ENCODE results near the gene LITAFD.
A peak's percentile ranks its signal among the peaks of the same experiment; 100 is the strongest.
"Not testable (repeated sequence)": the region's sequence is repeated elsewhere in the genome, so short reads cannot be mapped to it uniquely, and the experiment has no call there.

LITAFD gene

DNA sequence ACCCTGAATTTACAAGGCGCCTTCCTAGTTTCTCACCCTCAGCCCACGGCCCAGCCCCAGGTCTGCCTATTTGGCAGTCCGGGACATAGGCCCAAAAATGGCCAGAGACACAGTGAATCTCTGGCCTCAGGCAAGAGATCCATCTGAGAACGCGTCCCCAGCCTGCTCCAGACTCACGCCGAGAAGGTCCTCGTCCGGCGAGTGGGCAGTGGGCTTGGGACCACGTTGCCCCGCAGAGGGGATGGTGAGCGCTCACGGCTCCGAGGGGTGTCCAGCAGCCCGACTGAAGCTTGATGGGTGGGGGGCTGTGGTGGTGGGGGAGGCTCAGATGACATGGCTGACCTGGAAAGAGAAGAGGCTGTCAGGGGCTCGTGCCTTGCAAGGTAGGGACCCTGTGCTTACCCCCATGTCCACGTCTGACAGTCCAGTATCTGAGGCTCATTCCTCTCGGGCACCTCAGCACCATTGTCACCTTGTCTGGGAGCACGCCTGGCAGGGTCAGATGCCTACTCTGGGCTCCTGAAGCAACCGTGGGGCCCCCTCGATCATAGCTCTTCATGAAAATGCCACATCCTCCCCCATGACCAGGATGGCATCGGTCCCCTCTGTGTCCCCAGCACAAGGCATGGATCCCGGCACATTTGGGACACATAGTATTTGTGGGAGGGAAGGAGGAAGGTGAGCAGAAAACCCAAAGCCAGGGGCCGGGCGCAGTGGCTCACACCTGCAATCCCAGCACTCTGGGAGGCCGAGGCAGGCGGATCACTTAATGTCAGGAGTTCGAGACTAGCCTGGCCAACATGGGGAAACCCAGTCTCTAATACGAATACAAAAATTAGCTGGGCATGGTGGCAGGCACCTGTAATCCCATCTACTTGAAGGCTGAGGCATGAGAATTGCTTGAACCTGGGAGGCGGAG lies 22.9 kb upstream of the LITAFD start:
- no peak for DNase-seq

GRCh38 chr16:8859913-8860881 lies 22.0 kb upstream of the LITAFD start:
- no peak for DNase-seq

GRCh38 chr16:8861563-8862308 lies 20.4 kb upstream of the LITAFD start:
- DNase-seq = no peak

GRCh38 chr16:8862309-8863130 lies 19.6 kb upstream of the LITAFD start:
- DNase-seq = no peak

DNA sequence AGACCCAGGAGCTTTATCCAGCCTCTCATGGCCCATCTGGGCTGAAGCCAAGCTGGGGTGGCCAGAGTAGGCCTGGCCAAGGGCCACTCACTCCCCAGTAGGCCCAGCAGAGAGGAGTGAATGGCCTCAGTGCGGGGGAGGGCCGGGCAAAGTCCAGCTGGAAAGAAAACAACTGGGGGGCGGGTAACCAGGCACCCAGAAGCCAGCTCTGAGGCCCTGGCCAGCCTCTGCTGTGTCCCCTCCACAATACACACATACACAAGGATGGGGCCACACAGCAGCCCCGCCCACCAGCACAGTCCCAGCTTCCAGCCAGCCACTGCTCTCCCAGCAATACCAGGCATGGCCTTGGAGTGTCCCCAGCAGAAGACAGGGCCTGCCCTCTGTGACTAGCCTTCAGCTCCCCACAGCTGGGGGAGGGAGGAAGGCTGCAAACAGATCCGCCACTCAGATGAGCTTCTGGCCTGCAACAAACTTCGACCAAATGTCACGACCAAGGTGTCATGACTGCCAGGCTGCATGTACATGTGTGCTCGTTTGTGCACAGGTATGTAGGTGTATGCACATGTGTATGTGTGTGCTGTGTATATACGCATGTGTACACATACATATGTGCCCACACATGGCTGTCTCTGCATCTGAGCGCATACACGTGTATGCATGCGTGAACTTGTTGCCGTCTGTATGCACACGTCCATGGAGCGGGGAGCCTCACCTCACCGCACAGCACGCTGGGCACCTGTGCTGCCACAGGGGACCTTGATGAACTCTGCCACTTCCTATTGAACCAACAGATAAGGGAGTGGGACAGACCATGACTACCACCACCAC lies 18.3 kb upstream of the LITAFD start:
- DNase-seq = no peak

GRCh38 chr16:8864480-8865110 lies 17.6 kb upstream of the LITAFD start:
- no peak for DNase-seq

GRCh38 chr16:8865145-8865882 lies 16.8 kb upstream of the LITAFD start:
- no peak for DNase-seq

GRCh38 chr16:8866118-8866883 lies 15.8 kb upstream of the LITAFD start:
- DNase-seq = no peak

- no peak for DNase-seq
Observed at GRCh38 chr16:8866884-8867215, 15.3 kb upstream of the LITAFD start.

GRCh38 chr16:8867216-8867931 lies 14.8 kb upstream of the LITAFD start:
- DNase-seq = no peak

DNA sequence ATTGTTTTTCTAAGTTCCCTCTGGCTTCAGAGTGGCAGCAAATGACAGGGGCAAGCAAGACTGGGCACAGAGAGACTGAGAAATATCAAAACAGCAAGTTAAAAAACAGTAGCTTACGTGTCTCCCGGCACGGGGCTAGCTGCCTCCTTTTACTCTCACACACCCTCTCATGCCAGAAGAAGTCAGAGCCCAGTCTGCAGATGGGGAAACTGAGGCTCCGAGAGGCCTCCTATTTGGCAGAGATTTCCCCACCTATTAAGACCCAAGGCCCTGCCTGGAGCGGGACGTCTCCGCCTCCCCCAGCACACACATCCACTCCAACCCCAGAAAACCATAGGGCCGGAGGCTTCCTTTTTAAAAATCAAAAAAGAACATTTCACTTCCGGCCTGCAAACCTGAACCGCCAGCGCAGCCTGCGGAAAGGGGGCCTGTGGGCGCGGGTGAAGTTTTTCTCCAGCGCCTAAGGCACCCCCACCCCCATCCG lies 14.2 kb upstream of the LITAFD start:
- no peak for DNase-seq

- DNase-seq = peak; percentile 70 to 80
Observed at GRCh38 chr16:8868416-8869211, 13.5 kb upstream of the LITAFD start, which contains the start of gene CARHSP1. Gene CARHSP1, minus strand, starts transcription at chr16:8869006. Its CDS starts 9,678 bp downstream, at chr16:8859328.

DNA sequence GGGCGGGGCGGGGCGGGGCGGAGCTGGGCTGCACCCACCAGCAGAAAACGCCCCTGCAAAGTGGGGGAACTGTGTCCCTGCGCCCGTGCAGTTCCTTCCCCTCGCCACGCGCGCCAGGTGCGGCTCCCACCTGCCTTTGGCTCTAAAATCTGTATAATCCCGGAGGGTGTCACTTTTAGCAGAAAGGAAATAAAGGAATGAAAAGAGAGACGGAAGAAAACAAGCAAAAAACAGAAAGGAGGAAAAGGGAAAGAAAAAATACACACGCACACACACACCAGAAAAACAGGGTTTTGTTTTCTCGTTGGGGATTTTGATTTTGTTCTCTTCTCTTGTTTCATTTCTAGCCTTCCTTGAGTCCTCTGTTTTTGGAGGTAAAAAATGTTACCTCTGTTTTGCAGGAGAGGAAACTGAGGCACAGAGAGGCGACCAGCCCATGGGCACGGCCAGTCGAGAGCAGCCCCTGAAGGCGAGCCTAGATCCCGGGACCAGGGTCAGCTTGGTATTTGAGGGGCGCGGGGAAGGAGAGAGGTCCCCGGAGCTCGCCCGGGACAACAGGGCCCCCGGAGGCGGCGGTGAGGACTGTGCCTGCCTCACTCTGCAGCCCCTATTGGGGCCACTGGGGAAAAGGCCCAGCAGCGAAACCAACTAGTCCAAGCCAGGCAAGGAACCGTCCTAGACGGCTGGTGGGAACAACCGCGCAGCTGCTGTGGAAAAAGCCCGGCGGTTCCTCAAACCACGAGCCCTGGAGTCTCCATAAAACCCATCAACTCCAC lies 12.8 kb upstream of the LITAFD start:
- no peak for DNase-seq

- not testable (repeated sequence) for DNase-seq
Observed at GRCh38 chr16:8869988-8870241, 12.2 kb upstream of the LITAFD start.

- DNase-seq = no peak
Observed at GRCh38 chr16:8872071-8872470, 10.1 kb upstream of the LITAFD start.

GRCh38 chr16:8872967-8873865 lies 8.9 kb upstream of the LITAFD start:
- no peak for DNase-seq
